ENCODE measurements around the gene SFXN2.

DNA sequence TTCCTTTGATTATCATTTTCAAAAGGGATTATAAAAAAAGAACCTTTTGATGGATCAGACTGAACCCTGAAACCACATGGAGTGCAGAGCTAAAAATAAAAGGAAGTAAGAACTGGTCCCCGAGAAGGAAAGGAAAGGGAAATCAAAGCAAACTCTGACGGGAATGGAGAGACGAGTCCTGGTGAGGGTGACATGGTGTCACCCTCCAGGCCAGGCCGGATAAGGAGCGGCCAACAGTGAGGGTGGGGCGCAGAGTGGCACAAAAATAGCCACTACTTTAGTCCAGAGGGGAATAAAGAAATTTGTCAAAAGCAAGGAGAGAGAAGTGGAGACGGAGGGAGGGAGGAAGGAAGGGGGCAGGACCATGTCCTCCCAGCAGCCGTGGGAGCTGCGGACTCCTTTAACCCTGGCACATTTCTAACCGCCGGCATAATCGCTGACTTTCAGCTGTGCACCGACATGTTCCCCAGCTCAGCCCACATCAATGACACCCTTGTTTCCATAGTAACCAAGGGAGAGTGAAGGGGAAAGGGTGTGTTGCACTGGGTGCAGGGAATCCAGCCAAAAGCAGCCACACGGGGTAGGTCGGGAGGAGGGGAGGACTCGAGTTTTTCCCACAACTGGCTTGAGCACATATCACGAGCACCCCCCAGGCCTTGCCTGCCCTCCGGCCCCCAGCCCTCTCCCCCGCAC lies 40.5 kb upstream of the SFXN2 start:
- TF ChIP-seq, protein P1, sequence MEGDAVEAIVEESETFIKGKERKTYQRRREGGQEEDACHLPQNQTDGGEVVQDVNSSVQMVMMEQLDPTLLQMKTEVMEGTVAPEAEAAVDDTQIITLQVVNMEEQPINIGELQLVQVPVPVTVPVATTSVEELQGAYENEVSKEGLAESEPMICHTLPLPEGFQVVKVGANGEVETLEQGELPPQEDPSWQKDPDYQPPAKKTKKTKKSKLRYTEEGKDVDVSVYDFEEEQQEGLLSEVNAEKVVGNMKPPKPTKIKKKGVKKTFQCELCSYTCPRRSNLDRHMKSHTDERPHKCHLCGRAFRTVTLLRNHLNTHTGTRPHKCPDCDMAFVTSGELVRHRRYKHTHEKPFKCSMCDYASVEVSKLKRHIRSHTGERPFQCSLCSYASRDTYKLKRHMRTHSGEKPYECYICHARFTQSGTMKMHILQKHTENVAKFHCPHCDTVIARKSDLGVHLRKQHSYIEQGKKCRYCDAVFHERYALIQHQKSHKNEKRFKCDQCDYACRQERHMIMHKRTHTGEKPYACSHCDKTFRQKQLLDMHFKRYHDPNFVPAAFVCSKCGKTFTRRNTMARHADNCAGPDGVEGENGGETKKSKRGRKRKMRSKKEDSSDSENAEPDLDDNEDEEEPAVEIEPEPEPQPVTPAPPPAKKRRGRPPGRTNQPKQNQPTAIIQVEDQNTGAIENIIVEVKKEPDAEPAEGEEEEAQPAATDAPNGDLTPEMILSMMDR (IDR thresholded peaks at IDR 0.05): no peak
- no peak for TF ChIP-seq NFYB (CRISPR knock-in tag; conservative IDR thresholded peaks at IDR 0.05; ENCODE audit: low read depth)
- TF ChIP-seq, protein P2, sequence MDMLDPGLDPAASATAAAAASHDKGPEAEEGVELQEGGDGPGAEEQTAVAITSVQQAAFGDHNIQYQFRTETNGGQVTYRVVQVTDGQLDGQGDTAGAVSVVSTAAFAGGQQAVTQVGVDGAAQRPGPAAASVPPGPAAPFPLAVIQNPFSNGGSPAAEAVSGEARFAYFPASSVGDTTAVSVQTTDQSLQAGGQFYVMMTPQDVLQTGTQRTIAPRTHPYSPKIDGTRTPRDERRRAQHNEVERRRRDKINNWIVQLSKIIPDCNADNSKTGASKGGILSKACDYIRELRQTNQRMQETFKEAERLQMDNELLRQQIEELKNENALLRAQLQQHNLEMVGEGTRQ (CRISPR knock-in tag; IDR thresholded peaks at IDR 0.05): no peak
- TF ChIP-seq CREB1 (CRISPR knock-in tag; IDR thresholded peaks at IDR 0.05): no peak
- TF ChIP-seq EMX1 (CRISPR knock-in tag; IDR thresholded peaks at IDR 0.05): no peak
- no peak for TF ChIP-seq TP53 (CRISPR knock-in tag; IDR thresholded peaks at IDR 0.05)
- TF ChIP-seq, protein P3, sequence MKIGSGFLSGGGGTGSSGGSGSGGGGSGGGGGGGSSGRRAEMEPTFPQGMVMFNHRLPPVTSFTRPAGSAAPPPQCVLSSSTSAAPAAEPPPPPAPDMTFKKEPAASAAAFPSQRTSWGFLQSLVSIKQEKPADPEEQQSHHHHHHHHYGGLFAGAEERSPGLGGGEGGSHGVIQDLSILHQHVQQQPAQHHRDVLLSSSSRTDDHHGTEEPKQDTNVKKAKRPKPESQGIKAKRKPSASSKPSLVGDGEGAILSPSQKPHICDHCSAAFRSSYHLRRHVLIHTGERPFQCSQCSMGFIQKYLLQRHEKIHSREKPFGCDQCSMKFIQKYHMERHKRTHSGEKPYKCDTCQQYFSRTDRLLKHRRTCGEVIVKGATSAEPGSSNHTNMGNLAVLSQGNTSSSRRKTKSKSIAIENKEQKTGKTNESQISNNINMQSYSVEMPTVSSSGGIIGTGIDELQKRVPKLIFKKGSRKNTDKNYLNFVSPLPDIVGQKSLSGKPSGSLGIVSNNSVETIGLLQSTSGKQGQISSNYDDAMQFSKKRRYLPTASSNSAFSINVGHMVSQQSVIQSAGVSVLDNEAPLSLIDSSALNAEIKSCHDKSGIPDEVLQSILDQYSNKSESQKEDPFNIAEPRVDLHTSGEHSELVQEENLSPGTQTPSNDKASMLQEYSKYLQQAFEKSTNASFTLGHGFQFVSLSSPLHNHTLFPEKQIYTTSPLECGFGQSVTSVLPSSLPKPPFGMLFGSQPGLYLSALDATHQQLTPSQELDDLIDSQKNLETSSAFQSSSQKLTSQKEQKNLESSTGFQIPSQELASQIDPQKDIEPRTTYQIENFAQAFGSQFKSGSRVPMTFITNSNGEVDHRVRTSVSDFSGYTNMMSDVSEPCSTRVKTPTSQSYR (CRISPR knock-in tag; IDR thresholded peaks at IDR 0.05): no peak
- no peak for TF ChIP-seq GABPB1 (CRISPR knock-in tag; IDR thresholded peaks at IDR 0.05)
- TF ChIP-seq, protein P4, sequence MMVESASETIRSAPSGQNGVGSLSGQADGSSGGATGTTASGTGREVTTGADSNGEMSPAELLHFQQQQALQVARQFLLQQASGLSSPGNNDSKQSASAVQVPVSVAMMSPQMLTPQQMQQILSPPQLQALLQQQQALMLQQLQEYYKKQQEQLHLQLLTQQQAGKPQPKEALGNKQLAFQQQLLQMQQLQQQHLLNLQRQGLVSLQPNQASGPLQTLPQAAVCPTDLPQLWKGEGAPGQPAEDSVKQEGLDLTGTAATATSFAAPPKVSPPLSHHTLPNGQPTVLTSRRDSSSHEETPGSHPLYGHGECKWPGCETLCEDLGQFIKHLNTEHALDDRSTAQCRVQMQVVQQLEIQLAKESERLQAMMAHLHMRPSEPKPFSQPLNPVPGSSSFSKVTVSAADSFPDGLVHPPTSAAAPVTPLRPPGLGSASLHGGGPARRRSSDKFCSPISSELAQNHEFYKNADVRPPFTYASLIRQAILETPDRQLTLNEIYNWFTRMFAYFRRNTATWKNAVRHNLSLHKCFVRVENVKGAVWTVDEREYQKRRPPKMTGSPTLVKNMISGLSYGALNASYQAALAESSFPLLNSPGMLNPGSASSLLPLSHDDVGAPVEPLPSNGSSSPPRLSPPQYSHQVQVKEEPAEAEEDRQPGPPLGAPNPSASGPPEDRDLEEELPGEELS (CRISPR knock-in tag; IDR thresholded peaks at IDR 0.05): no peak
- TF ChIP-seq, protein P5, sequence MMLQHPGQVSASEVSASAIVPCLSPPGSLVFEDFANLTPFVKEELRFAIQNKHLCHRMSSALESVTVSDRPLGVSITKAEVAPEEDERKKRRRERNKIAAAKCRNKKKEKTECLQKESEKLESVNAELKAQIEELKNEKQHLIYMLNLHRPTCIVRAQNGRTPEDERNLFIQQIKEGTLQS (CRISPR knock-in tag; conservative IDR thresholded peaks at IDR 0.05): no peak
- TF ChIP-seq GTF2I (CRISPR knock-in tag; conservative IDR thresholded peaks at IDR 0.05): no peak
- TF ChIP-seq SP1 (CRISPR knock-in tag; conservative IDR thresholded peaks at IDR 0.05): no peak
